Testis (tissue), 2 donors: Measurements from ENCODE around the gene PROK1.

ENCODE experiments used
- POLR2A ChIP-seq: fragments of 450-650 bp; IDR thresholded peaks from one replicate; pipeline ENCODE4 v1.6.1; 2017; ENCODE audit warnings: antibody characterized with exemption, mild to moderate bottlenecking, moderate library complexity
- TF ChIP-seq, protein P1 (sequence below), 3 experiments: fragments of 450-650 bp in 2 of 3; fragments of 200-600 bp in 1 of 3; sonication (generic) in 1 of 3; IDR thresholded peaks; one replicate each; pipeline ENCODE4 v1.5.1; 2016 to 2019; ENCODE audit warnings: antibody characterized with exemption in 3 of 3, mild to moderate bottlenecking in 2 of 3, moderate library complexity in 1 of 3

- TF ChIP-seq, protein P1, sequence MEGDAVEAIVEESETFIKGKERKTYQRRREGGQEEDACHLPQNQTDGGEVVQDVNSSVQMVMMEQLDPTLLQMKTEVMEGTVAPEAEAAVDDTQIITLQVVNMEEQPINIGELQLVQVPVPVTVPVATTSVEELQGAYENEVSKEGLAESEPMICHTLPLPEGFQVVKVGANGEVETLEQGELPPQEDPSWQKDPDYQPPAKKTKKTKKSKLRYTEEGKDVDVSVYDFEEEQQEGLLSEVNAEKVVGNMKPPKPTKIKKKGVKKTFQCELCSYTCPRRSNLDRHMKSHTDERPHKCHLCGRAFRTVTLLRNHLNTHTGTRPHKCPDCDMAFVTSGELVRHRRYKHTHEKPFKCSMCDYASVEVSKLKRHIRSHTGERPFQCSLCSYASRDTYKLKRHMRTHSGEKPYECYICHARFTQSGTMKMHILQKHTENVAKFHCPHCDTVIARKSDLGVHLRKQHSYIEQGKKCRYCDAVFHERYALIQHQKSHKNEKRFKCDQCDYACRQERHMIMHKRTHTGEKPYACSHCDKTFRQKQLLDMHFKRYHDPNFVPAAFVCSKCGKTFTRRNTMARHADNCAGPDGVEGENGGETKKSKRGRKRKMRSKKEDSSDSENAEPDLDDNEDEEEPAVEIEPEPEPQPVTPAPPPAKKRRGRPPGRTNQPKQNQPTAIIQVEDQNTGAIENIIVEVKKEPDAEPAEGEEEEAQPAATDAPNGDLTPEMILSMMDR (IDR thresholded peaks at IDR 0.05): no peak
- TF ChIP-seq POLR2A: no peak
These were observed 20.0 kb upstream of the PROK1 start for GRCh38 chr1:110430901-110431300.
